Measurements from ENCODE around the gene PDE4DIP.
"Not testable (repeated sequence)": the region's sequence is repeated elsewhere in the genome, so short reads cannot be mapped to it uniquely, and the experiment has no call there.

GRCh38 chr1:148886293-148886692 is 42.1 kb downstream of the PDE4DIP start:
- not testable (repeated sequence) for TF ChIP-seq CTCF (conservative IDR thresholded peaks at IDR 0.05 in 1 of 2, IDR thresholded peaks at IDR 0.05 in 1 of 2; ENCODE audit: extremely low read depth in 1 of 2, insufficient read depth in 1 of 2, low read depth in 1 of 2, low read length in 2 of 2); EZH2 (IDR thresholded peaks at IDR 0.05; ENCODE audit: borderline replicate concordance, low read length)
